ENCODE data around the gene TYSND1. TPM values are rescaled to one million over a fixed set of nuclear protein-coding genes. Genes with fewer than 3 reads are reported as not detected.

The TYSND1 gene
- total RNA-seq, 1 experiment from 2014 or later = 29.8 TPM

DNA sequence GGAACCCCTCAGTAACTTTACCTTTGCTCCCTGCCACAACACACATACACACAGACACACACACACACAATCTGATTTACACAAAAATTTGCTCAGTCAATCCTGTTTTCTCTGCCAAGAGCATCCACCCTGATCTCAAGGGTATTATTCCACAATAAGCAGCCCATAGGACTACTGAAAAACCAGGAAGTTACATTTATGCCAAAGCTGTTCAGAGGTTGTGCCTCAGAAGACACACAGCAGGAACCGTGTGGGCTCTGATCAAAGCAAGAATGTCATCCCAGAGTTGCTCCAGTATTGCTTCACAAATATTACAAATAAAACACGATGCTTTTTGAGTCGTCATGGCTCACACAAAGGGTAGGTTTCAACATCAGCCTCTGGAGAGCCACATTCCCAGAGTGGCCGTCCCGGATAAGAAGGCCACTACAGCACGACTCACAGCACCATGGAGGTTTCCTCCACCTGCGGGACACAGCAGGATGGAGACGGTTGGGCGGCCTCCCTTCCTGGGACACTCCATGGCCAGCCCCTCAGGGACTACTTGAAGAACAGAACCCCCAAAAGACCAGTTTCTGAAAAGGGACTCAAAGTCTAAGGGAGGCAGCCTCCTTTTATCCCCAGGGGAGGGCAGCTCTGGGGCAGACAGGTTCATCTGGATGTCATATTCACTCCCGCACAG is 15.5 kb downstream of the TYSND1 start:
- intact Hi-C loops (cut with micrococcal nuclease; ENCODE audit: unreplicated experiment) = no loop called here
- peaks cover 21% of the 10 kb centered on the region for H3K4me1 ChIP-seq
- peak overlapping the region; percentile 81 for H3K4me3 Mint-ChIP-seq (ENCODE audit: unreplicated experiment)
- H3K27me3 ChIP-seq (replicated peaks; ENCODE audit: control insufficient read depth, insufficient read depth, low read length) = no peaks in the 10 kb centered on the region
- ChIA-PET CTCF (interaction anchor here (0.6 to 2.2 kb wide), 5 partner anchors 10 to 47 kb away, joined by 3 to 20 read pairs (median 5); partner anchors contain the start of gene TYSND1), POLR2A (interaction anchor here (0.6 to 1.3 kb wide), 2 partner anchors 15 to 24 kb away, joined by 4 to 13 read pairs; partner anchors contain the start of gene TYSND1)
- DNase-seq = peak in 1 of 2 experiments; percentile 77
- H3K4me1 Mint-ChIP-seq (ENCODE audit: low read depth, unreplicated experiment) = peaks cover 16% of the 10 kb centered on the region
- no peaks in the 10 kb centered on the region for H3K36me3 ChIP-seq (ENCODE audit: control insufficient read depth, insufficient read depth, low read length)
- no TSS peak for BruUV-seq (replicated peaks)
- no peaks in the 10 kb centered on the region for H3K27me3 Mint-ChIP-seq (ENCODE audit: insufficient read depth, unreplicated experiment)
- peak overlapping the region; percentile 78 for H3K27ac Mint-ChIP-seq (ENCODE audit: unreplicated experiment)
- H3K9me3 Mint-ChIP-seq (ENCODE audit: unreplicated experiment) = no peaks in the 10 kb centered on the region
- TF ChIP-seq, protein P1, sequence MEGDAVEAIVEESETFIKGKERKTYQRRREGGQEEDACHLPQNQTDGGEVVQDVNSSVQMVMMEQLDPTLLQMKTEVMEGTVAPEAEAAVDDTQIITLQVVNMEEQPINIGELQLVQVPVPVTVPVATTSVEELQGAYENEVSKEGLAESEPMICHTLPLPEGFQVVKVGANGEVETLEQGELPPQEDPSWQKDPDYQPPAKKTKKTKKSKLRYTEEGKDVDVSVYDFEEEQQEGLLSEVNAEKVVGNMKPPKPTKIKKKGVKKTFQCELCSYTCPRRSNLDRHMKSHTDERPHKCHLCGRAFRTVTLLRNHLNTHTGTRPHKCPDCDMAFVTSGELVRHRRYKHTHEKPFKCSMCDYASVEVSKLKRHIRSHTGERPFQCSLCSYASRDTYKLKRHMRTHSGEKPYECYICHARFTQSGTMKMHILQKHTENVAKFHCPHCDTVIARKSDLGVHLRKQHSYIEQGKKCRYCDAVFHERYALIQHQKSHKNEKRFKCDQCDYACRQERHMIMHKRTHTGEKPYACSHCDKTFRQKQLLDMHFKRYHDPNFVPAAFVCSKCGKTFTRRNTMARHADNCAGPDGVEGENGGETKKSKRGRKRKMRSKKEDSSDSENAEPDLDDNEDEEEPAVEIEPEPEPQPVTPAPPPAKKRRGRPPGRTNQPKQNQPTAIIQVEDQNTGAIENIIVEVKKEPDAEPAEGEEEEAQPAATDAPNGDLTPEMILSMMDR (IDR thresholded peaks at IDR 0.05; ENCODE audit: insufficient read depth in 1 of 2, low read depth in 1 of 2, low read length in 1 of 2, severe bottlenecking in 1 of 2, unreplicated experiment in 1 of 2) = no peak
- H3K9me3 ChIP-seq = no peaks in the 10 kb centered on the region
- no peak overlapping the region for H3K4me3 ChIP-seq (ENCODE audit: low read depth, low read length)
- peaks cover 9% of the 10 kb centered on the region for H3K36me3 Mint-ChIP-seq (ENCODE audit: insufficient read depth, unreplicated experiment)

DNA sequence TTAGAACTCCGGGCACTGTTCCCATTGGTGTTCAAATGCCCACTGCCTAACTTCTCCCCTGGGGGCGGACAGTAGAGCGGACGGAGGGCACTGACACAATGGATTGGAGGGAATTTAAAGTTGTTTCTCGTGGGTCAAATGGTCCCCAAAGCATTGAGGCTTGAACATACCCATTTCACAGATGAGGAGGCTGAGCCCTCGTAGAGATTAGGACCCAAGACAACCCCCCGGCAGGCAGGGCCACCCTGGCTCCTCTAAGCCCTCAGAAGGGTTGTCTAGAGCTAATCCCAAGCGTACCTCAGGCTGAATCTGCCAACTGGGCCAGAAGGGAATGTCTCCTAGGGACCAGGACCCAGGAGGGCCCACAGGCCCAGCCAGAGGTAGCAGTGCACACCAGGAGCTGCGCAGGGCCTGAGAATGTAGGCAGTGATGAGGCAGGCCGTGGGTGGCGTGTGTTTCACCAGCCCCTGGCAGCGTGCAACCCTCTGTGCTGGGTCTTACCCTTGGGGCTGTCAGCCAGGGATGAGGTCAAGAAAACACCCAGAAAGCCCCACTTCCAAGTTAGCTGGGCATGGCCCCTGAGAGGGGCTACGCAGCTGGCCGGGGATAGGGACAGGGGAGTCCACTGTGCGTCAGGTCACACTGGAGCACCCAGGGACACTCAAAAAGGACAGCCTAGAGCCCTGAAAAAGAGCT is 19.7 kb downstream of the TYSND1 start:
- H3K36me3 ChIP-seq (ENCODE audit: control insufficient read depth, insufficient read depth, low read length) = peaks cover 5% of the 10 kb centered on the region; the same call in 1 of the 2 replicates
- Mint-ChIP-seq H3K36me3 (ENCODE audit: insufficient read depth, unreplicated experiment) (no peaks in the 10 kb centered on the region), H3K4me3 (ENCODE audit: unreplicated experiment) (no peak overlapping the region), H3K4me1 (ENCODE audit: low read depth, unreplicated experiment) (peaks cover 7% of the 10 kb centered on the region), H3K9me3 (ENCODE audit: unreplicated experiment) (no peaks in the 10 kb centered on the region), H3K27ac (ENCODE audit: unreplicated experiment) (no peak overlapping the region), H3K27me3 (ENCODE audit: insufficient read depth, unreplicated experiment) (no peaks in the 10 kb centered on the region)
- H3K4me3 ChIP-seq (ENCODE audit: low read depth, low read length) = no peak overlapping the region
- intact Hi-C loops (cut with micrococcal nuclease; ENCODE audit: unreplicated experiment) = no loop called here
- H3K4me1 ChIP-seq = peaks cover 16% of the 10 kb centered on the region
- no peaks in the 10 kb centered on the region for H3K9me3 ChIP-seq
- ChIA-PET CTCF (interaction anchor here (0.6 to 2.1 kb wide), 3 partner anchors 11 to 47 kb away, joined by 3 to 10 read pairs (median 6); partner anchors contain the start of gene TYSND1), POLR2A (interaction anchor here (0.6 kb wide), 1 partner anchor 44 kb away, joined by 12 read pairs; no protein-coding TSS in a partner anchor)
- no TSS peak for BruUV-seq (replicated peaks)
- no peak for DNase-seq
- TF ChIP-seq, protein P1 (IDR thresholded peaks at IDR 0.05; ENCODE audit: insufficient read depth in 1 of 2, low read depth in 1 of 2, low read length in 1 of 2, severe bottlenecking in 1 of 2, unreplicated experiment in 1 of 2) = no peak
- H3K27me3 ChIP-seq (replicated peaks; ENCODE audit: control insufficient read depth, insufficient read depth, low read length) = no peaks in the 10 kb centered on the region

DNA sequence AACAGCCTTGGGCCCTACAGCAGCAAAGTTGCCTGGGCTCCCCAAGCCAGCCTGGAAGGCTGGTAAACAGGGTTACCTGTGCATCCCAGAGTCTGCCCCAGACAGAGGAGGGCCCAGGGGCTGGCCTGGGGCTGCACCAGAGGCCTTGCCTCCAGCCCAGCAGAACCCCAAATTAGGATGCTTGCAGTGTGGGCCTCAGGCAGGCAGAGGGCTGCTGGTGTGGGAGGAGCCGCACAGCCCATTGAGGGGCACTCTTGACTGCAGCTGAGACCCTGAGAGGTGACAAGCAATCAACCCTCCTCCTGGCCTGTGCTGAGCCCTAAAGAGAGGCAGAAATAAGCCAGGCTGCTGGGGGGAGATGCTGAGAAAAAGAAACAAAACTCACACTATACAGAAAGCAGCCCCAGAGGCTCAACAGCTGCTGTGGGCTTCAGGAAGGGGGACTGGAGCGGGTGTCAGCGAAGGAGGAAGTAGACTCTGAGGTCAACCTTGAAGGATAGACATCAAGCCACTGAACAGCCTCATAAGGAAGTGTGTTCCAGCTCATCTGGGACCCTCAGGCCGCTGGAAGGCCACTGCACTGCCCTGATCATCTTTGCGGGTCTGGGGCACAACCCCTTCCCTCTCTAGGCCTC is 20.5 kb downstream of the TYSND1 start:
- H3K4me3 Mint-ChIP-seq (ENCODE audit: unreplicated experiment) = no peak overlapping the region
- CTCF ChIA-PET = interaction anchor here (2.1 kb wide), 1 partner anchor 10 kb away, joined by 10 read pairs; no protein-coding TSS in a partner anchor
- H3K27me3 Mint-ChIP-seq (ENCODE audit: insufficient read depth, unreplicated experiment) = no peaks in the 10 kb centered on the region
- TF ChIP-seq, protein P1 (IDR thresholded peaks at IDR 0.05; ENCODE audit: insufficient read depth in 1 of 2, low read depth in 1 of 2, low read length in 1 of 2, severe bottlenecking in 1 of 2, unreplicated experiment in 1 of 2) = no peak
- Histone ChIP-seq H3K27me3 (replicated peaks; ENCODE audit: control insufficient read depth, insufficient read depth, low read length) (no peaks in the 10 kb centered on the region), H3K36me3 (ENCODE audit: control insufficient read depth, insufficient read depth, low read length) (peaks cover 7% of the 10 kb centered on the region; the same call in 1 of the 2 replicates), H3K4me3 (ENCODE audit: low read depth, low read length) (no peak overlapping the region), H3K9me3 (no peaks in the 10 kb centered on the region), H3K4me1 (peaks cover 7% of the 10 kb centered on the region)
- no peak for DNase-seq
- peaks cover 6% of the 10 kb centered on the region for H3K4me1 Mint-ChIP-seq (ENCODE audit: low read depth, unreplicated experiment)
- POLR2A ChIA-PET = no interaction called here
- H3K36me3 Mint-ChIP-seq (ENCODE audit: insufficient read depth, unreplicated experiment) = no peaks in the 10 kb centered on the region
- H3K9me3 Mint-ChIP-seq (ENCODE audit: unreplicated experiment) = no peaks in the 10 kb centered on the region
- no peak overlapping the region for H3K27ac Mint-ChIP-seq (ENCODE audit: unreplicated experiment)
- no TSS peak for BruUV-seq (replicated peaks)
- intact Hi-C loops (cut with micrococcal nuclease; ENCODE audit: unreplicated experiment) = no loop called here

All from Caco-2 (cell line).